GM10266 (cell line): ENCODE data around the gene HDGF.

Experiments
- DNase-seq: peaks from one replicate; pipeline ENCODE4 v3.0.0; 2012; ENCODE audit errors: extremely low spot score
- TF ChIP-seq, protein P1 (sequence below): IDR thresholded peaks from 2 replicates; pipeline ENCODE4 v1.5.1; 2012; ENCODE audit warnings: mild to moderate bottlenecking, low read depth; ENCODE audit not compliant: control insufficient read depth, insufficient read depth; ENCODE audit errors: missing control alignments

HDGF gene

DNA sequence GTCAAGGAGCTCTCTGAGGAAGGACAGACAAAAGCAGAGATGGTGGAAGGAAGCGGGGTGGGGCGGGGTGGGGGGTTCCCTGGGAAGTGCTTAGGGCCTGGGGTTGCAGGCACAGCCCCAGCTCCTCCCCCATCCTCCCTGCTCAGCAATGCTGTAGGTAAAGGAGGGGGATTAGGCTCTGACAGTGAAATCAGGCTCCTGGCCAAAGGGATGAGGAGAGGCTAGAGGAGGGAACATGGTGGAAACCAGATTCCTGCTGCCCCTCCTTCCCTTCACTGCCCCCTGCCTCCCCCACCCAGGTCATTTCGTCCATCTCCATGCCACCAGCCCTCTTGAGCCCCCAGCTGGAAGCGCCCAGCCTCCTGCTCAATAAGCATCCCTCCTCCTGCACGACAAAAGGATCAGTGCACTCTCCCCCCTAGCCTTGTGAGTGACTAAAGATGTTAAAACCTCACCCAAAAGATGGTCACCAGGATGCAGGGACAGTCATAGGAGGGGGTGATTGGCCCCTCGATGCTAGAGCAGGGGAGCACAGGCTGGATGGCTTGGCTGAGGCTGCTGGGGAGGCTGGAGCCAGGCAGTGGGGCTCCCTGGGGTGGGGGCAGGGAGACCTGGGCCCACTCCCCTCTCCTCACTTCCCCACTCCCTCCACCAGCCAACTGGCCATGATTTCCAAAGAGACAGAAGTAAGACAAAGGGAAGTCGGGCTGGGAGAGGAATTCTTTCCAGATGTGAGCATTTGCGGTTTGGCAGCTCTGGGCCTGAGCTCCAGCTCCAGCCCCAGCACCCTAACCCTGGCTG is 43.9 kb downstream of the HDGF start:
- TF ChIP-seq, protein P1, sequence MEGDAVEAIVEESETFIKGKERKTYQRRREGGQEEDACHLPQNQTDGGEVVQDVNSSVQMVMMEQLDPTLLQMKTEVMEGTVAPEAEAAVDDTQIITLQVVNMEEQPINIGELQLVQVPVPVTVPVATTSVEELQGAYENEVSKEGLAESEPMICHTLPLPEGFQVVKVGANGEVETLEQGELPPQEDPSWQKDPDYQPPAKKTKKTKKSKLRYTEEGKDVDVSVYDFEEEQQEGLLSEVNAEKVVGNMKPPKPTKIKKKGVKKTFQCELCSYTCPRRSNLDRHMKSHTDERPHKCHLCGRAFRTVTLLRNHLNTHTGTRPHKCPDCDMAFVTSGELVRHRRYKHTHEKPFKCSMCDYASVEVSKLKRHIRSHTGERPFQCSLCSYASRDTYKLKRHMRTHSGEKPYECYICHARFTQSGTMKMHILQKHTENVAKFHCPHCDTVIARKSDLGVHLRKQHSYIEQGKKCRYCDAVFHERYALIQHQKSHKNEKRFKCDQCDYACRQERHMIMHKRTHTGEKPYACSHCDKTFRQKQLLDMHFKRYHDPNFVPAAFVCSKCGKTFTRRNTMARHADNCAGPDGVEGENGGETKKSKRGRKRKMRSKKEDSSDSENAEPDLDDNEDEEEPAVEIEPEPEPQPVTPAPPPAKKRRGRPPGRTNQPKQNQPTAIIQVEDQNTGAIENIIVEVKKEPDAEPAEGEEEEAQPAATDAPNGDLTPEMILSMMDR, result no peak
- DNase-seq, result no peak

- TF ChIP-seq, protein P1, result no peak
- no peak for DNase-seq
These were observed 44.6 kb downstream of the HDGF start for GRCh38 chr1:156706657-156707416.

GRCh38 chr1:156705918-156706656 is 45.4 kb downstream of the HDGF start:
- TF ChIP-seq, protein P1, result peak; percentile 84
- peak; percentile 81 for DNase-seq

GRCh38 chr1:156705321-156705917 is 46.1 kb downstream of the HDGF start, which contains the start of gene CRABP2:
Gene CRABP2 (minus strand): TSS chr1:156705583. CDS start chr1:156705446, 137 bp downstream.
- TF ChIP-seq, protein P1, result no peak
- no peak for DNase-seq

DNA sequence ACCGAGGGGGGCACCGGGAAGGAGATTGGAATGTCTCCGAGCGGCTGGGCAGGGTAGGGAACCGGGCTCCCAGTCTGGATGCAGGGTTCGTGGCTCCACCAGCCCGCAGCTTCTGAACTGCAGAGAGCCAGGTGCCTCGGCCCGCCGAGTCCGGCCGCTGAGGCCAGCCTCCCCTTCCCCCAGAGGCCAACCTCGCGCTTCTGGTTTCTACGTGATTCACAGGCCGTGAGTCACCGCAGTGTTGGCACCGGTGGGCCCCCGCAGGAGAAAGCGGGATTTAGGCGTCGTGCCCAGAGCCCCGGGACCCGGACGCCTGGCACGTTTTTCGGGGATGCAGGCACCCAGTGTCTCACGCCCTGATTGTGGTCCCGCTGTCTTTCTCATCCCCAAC is 46.5 kb downstream of the HDGF start:
- no peak for DNase-seq

GRCh38 chr1:156704166-156704711 is 47.2 kb downstream of the HDGF start:
- no peak for DNase-seq
- TF ChIP-seq, protein P1, result no peak

More for the DNA sequence above, 46.5 kb downstream of the HDGF start:
- TF ChIP-seq, protein P1, result no peak
